ENCODE results near the gene SBNO2. TPM values are rescaled to one million over a fixed set of nuclear protein-coding genes. Genes with fewer than 3 reads are reported as not detected.

Gene SBNO2
- total and polyA plus RNA-seq, 9 of the 15 experiments (the other 6 are each of a cell fraction or from before 2014, with no cell fraction given): 0.01 to 46.2 (median 6.7) TPM

DNA sequence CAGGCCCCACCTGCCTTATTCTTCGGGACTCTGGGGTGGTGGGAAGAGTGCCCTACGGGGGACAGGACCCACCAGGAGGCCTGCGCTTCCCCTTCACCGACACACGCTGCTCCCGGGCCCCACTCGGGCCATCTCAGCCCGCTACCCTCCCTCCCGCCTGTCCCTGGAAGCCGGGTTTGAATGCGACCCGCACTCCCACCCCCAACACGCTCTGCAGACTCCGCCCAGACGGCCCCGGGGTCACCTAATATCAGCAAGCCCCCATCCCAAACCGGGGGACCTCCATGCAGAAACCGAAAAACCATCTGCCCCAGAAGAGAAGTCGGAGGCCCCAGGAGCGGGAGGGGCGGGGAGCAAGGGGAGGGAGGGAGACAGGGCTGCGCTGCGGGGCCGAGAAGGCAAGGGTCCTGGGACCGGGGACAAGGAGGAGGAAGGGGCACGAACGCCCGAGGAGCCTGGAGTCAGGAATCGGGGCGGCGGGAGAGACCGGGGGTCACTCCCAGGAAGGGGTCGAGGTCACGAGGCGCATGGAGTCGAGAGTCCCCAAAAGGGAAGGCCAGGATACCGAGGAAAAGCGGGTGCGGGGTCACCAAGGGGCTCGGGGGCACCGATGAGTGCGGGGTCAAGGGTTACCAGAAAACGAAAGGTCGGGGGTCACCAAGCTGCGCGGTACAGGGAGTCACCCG, 766 bp downstream of the SBNO2 start (continued):
- peak; percentile 62 for TF ChIP-seq HMGN3 (IDR thresholded peaks at IDR 0.05; ENCODE audit: borderline replicate concordance, extremely low read depth, insufficient read length, low read depth, low read length)
- no peak for TF ChIP-seq CBFA2T2 (conservative IDR thresholded peaks at IDR 0.05)
- TF ChIP-seq TAL1 (IDR thresholded peaks at IDR 0.05): no peak; the same call in 1 of the 2 replicates
- no peak for TF ChIP-seq ARID1B (IDR thresholded peaks at IDR 0.05)
- no peak for TF ChIP-seq POLR2A (conservative IDR thresholded peaks at IDR 0.05)
- TF ChIP-seq, protein P1, sequence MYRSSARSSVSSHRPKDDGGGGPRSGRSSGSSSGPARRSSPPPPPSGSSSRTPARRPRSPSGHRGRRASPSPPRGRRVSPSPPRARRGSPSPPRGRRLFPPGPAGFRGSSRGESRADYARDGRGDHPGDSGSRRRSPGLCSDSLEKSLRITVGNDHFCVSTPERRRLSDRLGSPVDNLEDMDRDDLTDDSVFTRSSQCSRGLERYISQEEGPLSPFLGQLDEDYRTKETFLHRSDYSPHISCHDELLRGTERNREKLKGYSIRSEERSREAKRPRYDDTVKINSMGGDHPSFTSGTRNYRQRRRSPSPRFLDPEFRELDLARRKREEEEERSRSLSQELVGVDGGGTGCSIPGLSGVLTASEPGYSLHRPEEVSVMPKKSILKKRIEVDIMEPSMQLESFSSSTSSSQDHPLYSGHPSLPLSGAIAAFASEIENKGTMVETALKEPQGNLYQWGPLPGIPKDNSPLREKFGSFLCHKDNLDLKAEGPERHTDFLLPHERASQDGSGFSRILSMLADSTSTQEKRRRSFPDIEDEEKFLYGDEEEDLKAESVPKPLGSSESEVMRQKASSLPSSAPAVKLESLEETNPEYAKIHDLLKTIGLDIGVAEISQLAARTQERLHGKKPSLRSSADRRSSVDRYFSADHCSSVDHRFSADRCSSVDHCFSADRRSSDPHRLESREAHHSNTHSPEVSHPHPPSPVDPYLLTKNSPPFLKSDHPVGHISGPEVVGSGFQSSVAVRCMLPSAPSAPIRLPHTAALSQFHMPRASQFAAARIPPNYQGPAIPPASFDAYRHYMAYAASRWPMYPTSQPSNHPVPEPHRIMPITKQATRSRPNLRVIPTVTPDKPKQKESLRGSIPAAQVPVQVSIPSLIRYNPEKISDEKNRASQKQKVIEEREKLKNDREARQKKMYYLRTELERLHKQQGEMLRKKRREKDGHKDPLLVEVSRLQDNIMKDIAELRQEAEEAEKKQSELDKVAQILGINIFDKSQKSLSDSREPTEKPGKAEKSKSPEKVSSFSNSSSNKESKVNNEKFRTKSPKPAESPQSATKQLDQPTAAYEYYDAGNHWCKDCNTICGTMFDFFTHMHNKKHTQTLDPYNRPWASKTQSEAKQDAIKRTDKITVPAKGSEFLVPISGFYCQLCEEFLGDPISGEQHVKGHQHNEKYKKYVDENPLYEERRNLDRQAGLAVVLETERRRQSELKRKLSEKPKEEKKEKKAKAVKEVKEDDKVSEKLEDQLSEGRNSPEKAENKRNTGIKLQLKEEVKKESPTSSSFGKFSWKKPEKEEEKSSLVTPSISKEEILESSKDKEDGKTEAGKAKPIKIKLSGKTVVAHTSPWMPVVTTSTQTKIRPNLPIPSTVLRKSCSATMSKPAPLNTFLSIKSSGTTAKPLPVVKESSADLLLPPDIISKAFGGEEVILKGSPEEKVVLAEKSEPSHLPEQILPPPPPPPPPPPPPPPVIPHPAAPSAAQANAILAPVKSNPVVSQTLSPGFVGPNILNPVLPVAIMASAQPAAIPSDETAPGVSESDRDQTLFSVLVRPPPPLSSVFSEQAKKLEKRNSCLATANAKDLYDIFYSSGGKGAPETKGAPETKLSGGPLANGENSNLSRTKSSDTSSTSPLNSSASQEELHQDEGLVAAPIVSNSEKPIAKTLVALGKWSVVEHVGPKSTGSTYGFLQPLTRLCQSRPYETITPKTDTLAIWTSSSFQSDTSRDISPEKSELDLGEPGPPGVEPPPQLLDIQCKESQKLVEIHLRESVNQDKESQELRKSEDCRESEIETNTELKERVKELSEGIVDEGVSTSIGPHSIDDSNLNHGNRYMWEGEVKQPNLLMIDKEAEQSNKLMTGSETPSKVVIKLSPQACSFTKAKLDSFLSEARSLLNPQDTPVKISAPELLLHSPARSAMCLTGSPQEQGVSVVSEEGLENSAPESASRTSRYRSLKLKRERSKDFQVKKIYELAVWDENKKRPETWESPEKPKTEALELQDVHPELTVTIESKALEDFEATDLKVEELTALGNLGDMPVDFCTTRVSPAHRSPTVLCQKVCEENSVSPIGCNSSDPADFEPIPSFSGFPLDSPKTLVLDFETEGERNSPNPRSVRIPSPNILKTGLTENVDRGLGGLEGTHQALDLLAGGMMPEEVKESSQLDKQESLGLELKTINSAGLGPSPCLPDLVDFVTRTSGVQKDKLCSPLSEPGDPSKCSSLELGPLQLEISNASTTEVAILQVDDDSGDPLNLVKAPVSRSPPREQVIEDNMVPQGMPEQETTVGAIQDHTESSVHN (IDR thresholded peaks at IDR 0.05; ENCODE audit: borderline replicate concordance in 1 of 2, low read depth in 1 of 2): no peak
- TF ChIP-seq KDM4B (IDR thresholded peaks at IDR 0.05; ENCODE audit: borderline replicate concordance in 2 of 2, low read depth in 1 of 2): no peak
- no peak for TF ChIP-seq ETS2 (tag; IDR thresholded peaks at IDR 0.05; ENCODE audit: borderline replicate concordance, poor library complexity, severe bottlenecking)
- no peak for TF ChIP-seq ZNF274 (IDR thresholded peaks at IDR 0.05; ENCODE audit: borderline replicate concordance, low read depth, low read length)
- TF ChIP-seq, protein P2, sequence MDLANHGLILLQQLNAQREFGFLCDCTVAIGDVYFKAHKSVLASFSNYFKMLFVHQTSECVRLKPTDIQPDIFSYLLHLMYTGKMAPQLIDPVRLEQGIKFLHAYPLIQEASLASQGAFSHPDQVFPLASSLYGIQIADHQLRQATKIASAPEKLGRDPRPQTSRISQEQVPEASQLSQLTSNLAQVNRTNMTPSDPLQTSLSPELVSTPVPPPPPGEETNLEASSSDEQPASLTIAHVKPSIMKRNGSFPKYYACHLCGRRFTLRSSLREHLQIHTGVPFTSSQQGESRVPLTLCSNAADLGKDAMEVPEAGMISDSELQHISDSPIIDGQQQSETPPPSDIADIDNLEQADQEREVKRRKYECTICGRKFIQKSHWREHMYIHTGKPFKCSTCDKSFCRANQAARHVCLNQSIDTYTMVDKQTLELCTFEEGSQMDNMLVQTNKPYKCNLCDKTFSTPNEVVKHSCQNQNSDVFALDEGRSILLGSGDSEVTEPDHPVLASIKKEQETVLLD (IDR thresholded peaks at IDR 0.05): 0 out of 2 replicates have a peak, but pooled peaks have one; percentile 65
- TF ChIP-seq SNRNP70 (optimal IDR thresholded peaks at IDR 0.05; ENCODE audit: low read depth, low read length): no peak
- no peak for TF ChIP-seq NFE2L1 (tag; IDR thresholded peaks at IDR 0.05; ENCODE audit: borderline replicate concordance, low read depth)
- TF ChIP-seq ATF1 (CRISPR knock-in tag; IDR thresholded peaks at IDR 0.05): no peak
- no peak for TF ChIP-seq ATF1 (tag; IDR thresholded peaks at IDR 0.05)
- no peak for TF ChIP-seq STAT5B (CRISPR knock-in tag; IDR thresholded peaks at IDR 0.05)
- no peak for TF ChIP-seq RBM15 (IDR thresholded peaks at IDR 0.05; ENCODE audit: insufficient read depth, low read length)
- no peak for TF ChIP-seq NFXL1 (CRISPR knock-in tag; IDR thresholded peaks at IDR 0.05)
- TF ChIP-seq ZSCAN29 (IDR thresholded peaks at IDR 0.05): no peak
- TF ChIP-seq ZNF146 (CRISPR knock-in tag; IDR thresholded peaks at IDR 0.05; ENCODE audit: unreplicated experiment): no peak
- TF ChIP-seq HOXB6 (CRISPR knock-in tag; IDR thresholded peaks at IDR 0.05; ENCODE audit: borderline replicate concordance): no peak
- TF ChIP-seq U2AF1 (optimal IDR thresholded peaks at IDR 0.05; ENCODE audit: low read depth, low read length): no peak
